HG03521 (cell line): ENCODE results near the gene SKA3.

Source experiments
- ATAC-seq: cut with Tn5 transposase; IDR thresholded peaks from one replicate; pipeline ENCODE4 v1.9.1; 2021; ENCODE audit warnings: mild to moderate bottlenecking, moderate library complexity; ENCODE audit not compliant: unreplicated experiment

SKA3 gene

DNA sequence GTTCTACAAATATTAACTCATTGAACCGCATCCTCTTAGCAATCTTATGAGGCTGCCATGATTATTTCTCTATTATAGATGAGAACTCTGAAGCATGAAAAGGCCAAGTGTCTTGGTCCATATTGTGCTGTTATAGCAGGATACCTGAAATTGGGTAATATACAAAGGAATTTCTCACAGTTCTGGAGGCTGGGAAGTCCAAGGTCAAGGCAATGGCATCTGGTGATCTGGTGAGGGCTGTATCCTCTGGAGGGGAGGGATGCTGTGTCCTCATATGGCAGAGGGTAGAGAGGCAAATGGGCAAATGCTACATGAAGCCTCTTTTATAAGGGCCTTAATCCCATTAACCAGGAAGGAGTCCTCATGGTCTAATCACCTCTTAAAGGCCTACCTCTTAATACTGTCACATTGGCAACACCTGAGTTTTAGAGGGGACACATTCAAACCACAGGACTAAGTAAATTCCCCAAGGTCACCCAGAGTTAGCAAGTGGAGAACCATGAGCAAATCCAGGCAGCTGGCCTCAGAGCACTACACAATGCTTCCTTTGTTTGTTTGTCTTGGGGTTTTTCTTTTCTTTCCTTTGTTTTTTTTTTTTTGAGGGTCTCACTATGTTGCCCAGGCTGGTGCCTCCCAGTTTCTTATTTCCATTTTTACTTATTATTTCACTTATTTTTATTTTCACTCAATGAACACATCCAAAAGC is 59.1 kb downstream of the SKA3 start:
- no peak for ATAC-seq

DNA sequence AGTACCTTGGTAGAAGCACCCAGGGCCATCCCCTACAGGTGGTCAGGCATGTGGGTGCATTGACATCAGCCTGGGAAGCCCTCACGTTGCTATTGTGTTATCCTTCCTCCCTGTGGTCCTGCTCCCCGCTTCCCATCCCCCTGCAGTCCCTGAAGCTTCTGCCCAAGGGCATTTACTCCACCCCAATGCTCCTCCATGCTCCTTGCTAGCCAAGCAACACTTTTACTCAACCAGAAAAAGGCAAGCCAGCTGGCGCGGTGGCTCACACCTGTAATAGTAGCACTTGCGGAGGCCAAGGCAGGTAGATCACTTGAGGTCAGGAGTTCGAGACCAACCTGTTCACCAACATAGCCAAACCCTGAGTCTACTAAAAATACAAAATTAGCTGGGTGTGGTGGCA is 60.2 kb downstream of the SKA3 start:
- no peak for ATAC-seq

DNA sequence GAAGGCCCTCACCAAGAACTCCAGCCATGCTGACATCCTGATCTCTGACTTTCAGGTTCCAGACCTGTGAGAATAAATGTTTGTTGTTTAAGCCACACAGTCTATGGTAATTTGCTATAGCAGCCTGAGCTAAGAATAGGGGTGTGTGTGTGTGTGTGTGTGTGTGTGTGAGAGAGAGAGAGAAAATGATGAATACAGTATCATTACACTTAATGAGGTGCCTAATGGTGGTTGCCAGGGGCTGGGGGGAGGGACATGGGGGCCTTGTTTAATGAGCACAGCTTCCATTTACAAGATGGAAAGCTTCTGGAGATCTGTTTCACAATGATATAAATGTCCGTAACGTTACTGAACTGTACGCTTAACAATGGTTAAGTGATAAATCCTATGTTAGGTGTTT is 61.1 kb downstream of the SKA3 start:
- no peak for ATAC-seq

DNA sequence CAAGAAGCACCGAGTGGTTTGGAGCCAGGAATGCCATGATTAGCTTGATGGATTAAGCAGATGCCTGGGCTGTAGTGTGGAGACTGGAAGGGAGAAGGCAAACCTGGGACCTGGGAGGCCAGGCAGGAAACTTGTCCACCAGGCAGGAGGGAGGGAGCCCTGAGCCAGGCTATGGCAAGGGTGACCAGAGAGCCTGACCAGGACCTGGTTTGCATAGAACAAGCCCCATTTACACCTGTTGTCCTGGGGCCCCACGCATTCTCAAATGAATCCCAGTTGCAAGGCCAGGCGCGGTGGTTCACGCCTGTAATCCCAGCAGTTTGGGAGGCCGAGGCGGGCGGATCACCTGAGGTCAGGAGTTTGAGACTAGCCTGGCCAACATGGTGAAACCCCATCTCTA is 64.8 kb downstream of the SKA3 start:
- no peak for ATAC-seq

DNA sequence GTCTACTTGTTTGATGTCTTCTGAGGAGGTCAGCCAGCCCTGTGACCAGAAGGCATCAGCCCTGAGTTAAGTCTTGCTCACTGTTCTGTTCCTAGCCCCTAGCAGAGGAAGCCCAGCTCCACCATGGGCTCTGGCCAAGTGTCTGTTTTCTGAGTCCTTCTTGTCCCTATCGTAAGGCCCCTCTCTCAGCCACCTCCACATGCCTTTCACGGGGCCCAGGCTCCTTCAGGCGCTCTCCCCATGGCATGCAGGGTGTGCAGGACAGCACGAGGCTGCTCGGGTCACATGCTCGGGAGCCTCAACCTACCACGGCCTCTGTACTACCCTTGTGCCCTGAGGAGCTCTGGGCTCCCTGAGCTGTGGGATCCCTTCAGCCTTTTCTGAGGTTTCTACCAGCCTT is 67.2 kb downstream of the SKA3 start:
- ATAC-seq = no peak

DNA sequence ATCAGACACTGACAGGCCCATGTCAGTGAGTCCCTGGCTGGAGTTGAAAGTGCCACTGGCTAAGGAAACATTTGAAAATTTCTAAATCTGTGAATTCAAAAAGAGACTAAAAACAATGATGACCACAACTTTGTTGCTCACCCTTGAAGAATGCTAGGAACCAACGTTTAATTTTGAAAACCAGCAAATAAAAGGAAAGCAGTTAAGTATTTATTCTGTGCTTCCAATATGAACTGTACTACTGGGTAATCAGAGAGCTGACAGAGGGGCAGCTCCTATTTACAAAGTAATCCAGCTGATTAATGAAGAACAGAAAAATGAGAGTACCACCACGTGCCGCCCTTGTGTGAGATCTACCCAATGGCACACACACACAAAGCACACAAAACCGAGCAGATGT is 70.3 kb downstream of the SKA3 start:
- ATAC-seq = no peak

DNA sequence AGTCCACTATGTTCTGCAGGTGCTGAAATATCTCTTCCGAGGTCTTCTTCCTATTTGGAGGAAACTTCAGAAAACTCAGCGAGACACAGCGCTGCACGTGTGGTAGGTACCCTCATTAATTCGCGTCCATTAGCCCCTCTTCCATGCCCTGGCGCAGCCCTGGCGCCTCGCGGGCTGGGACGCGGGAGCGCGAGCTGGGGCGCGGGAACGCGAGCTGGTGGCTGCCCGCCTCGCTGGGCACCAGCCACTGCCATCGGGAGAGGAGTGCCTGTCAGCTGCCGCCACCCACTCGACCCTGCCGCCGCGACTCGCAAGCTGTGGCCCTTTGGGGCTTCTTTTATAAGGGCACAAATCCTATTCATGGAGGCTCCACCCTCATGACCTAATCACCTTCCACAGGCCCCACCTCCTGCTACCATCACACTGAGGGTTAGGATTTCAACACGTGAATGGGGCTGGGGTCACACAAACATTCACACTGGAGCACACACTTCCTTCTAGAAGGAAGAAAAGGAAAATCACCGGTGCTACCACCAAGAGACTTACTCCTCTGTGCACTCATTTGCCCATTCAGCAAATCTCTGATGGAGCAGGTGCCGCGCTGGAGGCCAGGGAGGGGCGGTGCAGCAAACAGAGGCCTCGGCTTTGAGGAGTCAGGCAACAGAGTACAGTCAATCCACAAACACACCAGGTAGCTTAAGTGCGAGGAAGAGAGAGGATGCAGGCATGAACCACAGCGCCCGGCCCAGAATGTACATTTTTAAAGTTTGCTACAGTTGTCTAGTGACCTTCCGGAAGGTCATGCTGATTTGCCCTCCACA is 71.9 kb downstream of the SKA3 start:
- ATAC-seq = no peak
